H1 (cell line): ENCODE results near the gene HK1. TPM values are rescaled to one million over a fixed set of nuclear protein-coding genes. Genes with fewer than 3 reads are reported as not detected.

Experiments
- EGR1 ChIP-seq: IDR thresholded peaks from 2 replicates; pipeline ENCODE4 v1.6.1; 2011; ENCODE audit warnings: low read depth, low read length, borderline replicate concordance
- polyA plus RNA-seq, 7 experiments: library from polyadenylated mRNA; depleted of rRNA in 3 of 7; stranded (reverse) in 5 of 7; unstranded in 2 of 7; fragments of >200 nt in 5 of 7; fragments of 200-250 nt in 2 of 7; gene quantifications; 1 replicate in 5 of 7; 2 replicates in 1 of 7; 4 replicates in 1 of 7; pipeline versions ENCODE4 v1.2.1 to v1.2.3, GENCODE V29; 2011 to 2013; ENCODE audit warnings: missing spikeins in 2 of 7, mixed read lengths in 2 of 7
- total RNA-seq: library from RNA; stranded (reverse); fragmentation: NEBNext Ultra II Directional; extraction: Animal tissue kit (Norgen Biotek cat#: 25700); gene quantifications from 2 replicates; pipeline ENCODE4 v1.2.1, GENCODE V29; 2021
- TF ChIP-seq, protein P1 (sequence below): fragments of 300-600 bp; sonication (generic); IDR thresholded peaks from 2 replicates; pipeline ENCODE4 v1.7.1; 2012; ENCODE audit warnings: low read length, moderate library complexity, mild to moderate bottlenecking, inconsistent platforms; ENCODE audit not compliant: insufficient replicate concordance

Gene HK1
- total and polyA plus RNA-seq, 2 of the 8 experiments (the other 6 are each of a cell fraction or from before 2014, with no cell fraction given), result 55.8 to 247 TPM

DNA sequence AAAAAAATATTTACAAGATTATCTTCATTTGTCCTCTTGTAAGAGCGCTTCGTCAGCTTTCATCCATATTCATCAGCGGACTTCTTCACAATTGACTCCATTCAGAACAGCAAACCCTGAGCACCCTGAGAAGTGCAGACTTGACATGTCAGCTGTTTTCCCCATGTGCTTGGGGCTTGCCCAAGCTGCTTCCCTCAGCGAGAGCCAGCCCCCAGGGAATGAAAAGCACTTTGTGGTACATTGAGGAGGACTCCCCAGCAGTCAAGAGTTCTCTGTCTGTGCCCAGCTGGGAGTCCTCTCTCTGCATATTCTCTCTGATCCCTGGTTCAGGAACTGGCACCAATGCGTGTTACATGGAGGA, 35.5 kb upstream of the HK1 start (continued):
- TF ChIP-seq, protein P1, sequence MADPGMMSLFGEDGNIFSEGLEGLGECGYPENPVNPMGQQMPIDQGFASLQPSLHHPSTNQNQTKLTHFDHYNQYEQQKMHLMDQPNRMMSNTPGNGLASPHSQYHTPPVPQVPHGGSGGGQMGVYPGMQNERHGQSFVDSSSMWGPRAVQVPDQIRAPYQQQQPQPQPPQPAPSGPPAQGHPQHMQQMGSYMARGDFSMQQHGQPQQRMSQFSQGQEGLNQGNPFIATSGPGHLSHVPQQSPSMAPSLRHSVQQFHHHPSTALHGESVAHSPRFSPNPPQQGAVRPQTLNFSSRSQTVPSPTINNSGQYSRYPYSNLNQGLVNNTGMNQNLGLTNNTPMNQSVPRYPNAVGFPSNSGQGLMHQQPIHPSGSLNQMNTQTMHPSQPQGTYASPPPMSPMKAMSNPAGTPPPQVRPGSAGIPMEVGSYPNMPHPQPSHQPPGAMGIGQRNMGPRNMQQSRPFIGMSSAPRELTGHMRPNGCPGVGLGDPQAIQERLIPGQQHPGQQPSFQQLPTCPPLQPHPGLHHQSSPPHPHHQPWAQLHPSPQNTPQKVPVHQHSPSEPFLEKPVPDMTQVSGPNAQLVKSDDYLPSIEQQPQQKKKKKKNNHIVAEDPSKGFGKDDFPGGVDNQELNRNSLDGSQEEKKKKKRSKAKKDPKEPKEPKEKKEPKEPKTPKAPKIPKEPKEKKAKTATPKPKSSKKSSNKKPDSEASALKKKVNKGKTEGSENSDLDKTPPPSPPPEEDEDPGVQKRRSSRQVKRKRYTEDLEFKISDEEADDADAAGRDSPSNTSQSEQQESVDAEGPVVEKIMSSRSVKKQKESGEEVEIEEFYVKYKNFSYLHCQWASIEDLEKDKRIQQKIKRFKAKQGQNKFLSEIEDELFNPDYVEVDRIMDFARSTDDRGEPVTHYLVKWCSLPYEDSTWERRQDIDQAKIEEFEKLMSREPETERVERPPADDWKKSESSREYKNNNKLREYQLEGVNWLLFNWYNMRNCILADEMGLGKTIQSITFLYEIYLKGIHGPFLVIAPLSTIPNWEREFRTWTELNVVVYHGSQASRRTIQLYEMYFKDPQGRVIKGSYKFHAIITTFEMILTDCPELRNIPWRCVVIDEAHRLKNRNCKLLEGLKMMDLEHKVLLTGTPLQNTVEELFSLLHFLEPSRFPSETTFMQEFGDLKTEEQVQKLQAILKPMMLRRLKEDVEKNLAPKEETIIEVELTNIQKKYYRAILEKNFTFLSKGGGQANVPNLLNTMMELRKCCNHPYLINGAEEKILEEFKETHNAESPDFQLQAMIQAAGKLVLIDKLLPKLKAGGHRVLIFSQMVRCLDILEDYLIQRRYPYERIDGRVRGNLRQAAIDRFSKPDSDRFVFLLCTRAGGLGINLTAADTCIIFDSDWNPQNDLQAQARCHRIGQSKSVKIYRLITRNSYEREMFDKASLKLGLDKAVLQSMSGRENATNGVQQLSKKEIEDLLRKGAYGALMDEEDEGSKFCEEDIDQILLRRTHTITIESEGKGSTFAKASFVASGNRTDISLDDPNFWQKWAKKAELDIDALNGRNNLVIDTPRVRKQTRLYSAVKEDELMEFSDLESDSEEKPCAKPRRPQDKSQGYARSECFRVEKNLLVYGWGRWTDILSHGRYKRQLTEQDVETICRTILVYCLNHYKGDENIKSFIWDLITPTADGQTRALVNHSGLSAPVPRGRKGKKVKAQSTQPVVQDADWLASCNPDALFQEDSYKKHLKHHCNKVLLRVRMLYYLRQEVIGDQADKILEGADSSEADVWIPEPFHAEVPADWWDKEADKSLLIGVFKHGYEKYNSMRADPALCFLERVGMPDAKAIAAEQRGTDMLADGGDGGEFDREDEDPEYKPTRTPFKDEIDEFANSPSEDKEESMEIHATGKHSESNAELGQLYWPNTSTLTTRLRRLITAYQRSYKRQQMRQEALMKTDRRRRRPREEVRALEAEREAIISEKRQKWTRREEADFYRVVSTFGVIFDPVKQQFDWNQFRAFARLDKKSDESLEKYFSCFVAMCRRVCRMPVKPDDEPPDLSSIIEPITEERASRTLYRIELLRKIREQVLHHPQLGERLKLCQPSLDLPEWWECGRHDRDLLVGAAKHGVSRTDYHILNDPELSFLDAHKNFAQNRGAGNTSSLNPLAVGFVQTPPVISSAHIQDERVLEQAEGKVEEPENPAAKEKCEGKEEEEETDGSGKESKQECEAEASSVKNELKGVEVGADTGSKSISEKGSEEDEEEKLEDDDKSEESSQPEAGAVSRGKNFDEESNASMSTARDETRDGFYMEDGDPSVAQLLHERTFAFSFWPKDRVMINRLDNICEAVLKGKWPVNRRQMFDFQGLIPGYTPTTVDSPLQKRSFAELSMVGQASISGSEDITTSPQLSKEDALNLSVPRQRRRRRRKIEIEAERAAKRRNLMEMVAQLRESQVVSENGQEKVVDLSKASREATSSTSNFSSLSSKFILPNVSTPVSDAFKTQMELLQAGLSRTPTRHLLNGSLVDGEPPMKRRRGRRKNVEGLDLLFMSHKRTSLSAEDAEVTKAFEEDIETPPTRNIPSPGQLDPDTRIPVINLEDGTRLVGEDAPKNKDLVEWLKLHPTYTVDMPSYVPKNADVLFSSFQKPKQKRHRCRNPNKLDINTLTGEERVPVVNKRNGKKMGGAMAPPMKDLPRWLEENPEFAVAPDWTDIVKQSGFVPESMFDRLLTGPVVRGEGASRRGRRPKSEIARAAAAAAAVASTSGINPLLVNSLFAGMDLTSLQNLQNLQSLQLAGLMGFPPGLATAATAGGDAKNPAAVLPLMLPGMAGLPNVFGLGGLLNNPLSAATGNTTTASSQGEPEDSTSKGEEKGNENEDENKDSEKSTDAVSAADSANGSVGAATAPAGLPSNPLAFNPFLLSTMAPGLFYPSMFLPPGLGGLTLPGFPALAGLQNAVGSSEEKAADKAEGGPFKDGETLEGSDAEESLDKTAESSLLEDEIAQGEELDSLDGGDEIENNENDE, result no peak
- TF ChIP-seq EGR1, result no peak
